Esophagus squamous epithelium (tissue), 4 donors: ENCODE results near the gene SYDE1.

Experiments used
- POLR2A ChIP-seq, 4 donors: fragments of 450-650 bp; IDR thresholded peaks; one replicate each; pipeline ENCODE4 v1.6.1; 2017; ENCODE audit warnings: antibody characterized with exemption in 4 of 4, mild to moderate bottlenecking in 4 of 4, moderate library complexity in 3 of 4
- TF ChIP-seq, protein P1 (sequence below), 6 experiments: fragments of 450-650 bp in 4 of 6; fragments of 200-600 bp in 2 of 6; sonication (generic) in 2 of 6; IDR thresholded peaks; one replicate each; pipeline ENCODE4 v1.5.1; 2016 to 2019; ENCODE audit warnings: antibody characterized with exemption in 6 of 6, mild to moderate bottlenecking in 4 of 6, moderate library complexity in 4 of 6

- TF ChIP-seq, protein P1, sequence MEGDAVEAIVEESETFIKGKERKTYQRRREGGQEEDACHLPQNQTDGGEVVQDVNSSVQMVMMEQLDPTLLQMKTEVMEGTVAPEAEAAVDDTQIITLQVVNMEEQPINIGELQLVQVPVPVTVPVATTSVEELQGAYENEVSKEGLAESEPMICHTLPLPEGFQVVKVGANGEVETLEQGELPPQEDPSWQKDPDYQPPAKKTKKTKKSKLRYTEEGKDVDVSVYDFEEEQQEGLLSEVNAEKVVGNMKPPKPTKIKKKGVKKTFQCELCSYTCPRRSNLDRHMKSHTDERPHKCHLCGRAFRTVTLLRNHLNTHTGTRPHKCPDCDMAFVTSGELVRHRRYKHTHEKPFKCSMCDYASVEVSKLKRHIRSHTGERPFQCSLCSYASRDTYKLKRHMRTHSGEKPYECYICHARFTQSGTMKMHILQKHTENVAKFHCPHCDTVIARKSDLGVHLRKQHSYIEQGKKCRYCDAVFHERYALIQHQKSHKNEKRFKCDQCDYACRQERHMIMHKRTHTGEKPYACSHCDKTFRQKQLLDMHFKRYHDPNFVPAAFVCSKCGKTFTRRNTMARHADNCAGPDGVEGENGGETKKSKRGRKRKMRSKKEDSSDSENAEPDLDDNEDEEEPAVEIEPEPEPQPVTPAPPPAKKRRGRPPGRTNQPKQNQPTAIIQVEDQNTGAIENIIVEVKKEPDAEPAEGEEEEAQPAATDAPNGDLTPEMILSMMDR (IDR thresholded peaks at IDR 0.05), result no peak
- TF ChIP-seq POLR2A (IDR thresholded peaks at IDR 0.05), result no peak
Observed at GRCh38 chr19:15104003-15104402, 3.2 kb upstream of the SYDE1 start.
